MCF 10A (cell line): ENCODE data around the gene LIN28B. TPM values are rescaled to one million over a fixed set of nuclear protein-coding genes. Genes with fewer than 3 reads are reported as not detected.
"Not testable (repeated sequence)": the region's sequence is repeated elsewhere in the genome, so short reads cannot be mapped to it uniquely, and the experiment has no call there.

Experiments used
- BruUV-seq: library from RNA; stranded (reverse); fragments of 400-500 nt; replicated peaks from 2 replicates; lab custom pipeline; 2021; lab: Mats Ljungman, UMichigan
- CTCF ChIA-PET: fragments of 300-600 bp; sonication (Branson Sonifier 250); formaldehyde crosslinking; extraction: SDS; loops from one replicate; lab custom pipeline; 2021; ENCODE audit warnings: antibody characterized with exemption, inconsistent platforms; lab: Yijun Ruan, JAX
- POLR2A ChIA-PET: fragments of 300-600, 350-650 bp; sonication (Branson Sonifier 250); formaldehyde crosslinking; extraction: SDS; loops from one replicate; lab custom pipeline; 2020; ENCODE audit warnings: antibody characterized with exemption, inconsistent platforms; lab: Yijun Ruan, JAX
- DNase-seq: peaks from one replicate; pipeline ENCODE4 v3.0.0-alpha.2; 2018; ENCODE audit not compliant: unreplicated experiment
- H3K27ac Mint-ChIP-seq: one replicate; pipeline ENCODE4 v1.8.0; 2022; ENCODE audit warnings: mild to moderate bottlenecking, low read depth, mixed read lengths; ENCODE audit not compliant: unreplicated experiment
- H3K27me3 Mint-ChIP-seq: one replicate; pipeline ENCODE4 v1.8.0; 2022; ENCODE audit warnings: mixed read lengths; ENCODE audit not compliant: insufficient read depth, unreplicated experiment
- H3K36me3 Mint-ChIP-seq: one replicate; pipeline ENCODE4 v1.8.0; 2022; ENCODE audit warnings: mild to moderate bottlenecking, moderate library complexity, mixed read lengths; ENCODE audit not compliant: insufficient read depth, unreplicated experiment
- H3K4me1 Mint-ChIP-seq: one replicate; pipeline ENCODE4 v1.8.0; 2022; ENCODE audit warnings: mixed read lengths; ENCODE audit not compliant: insufficient read depth, unreplicated experiment
- H3K4me3 Mint-ChIP-seq: one replicate; pipeline ENCODE4 v1.8.0; 2022; ENCODE audit warnings: mild to moderate bottlenecking, moderate library complexity, mixed read lengths; ENCODE audit not compliant: unreplicated experiment
- H3K9me3 Mint-ChIP-seq: one replicate; pipeline ENCODE4 v1.8.0; 2022; ENCODE audit warnings: mixed read lengths; ENCODE audit not compliant: unreplicated experiment
- intact Hi-C: fragments of 100-400 bp; cut with micrococcal nuclease; formaldehyde crosslinking; loops from 2 replicates; pipeline ENCODE4 v1.14.1; 2022
- total RNA-seq: library from RNA; stranded (reverse); gene quantifications from 2 replicates; pipeline ENCODE4 v1.2.3, GENCODE V29; 2022
- TF ChIP-seq, protein P1 (sequence below): fragments of 200-600 bp; IDR thresholded peaks from one replicate; pipeline ENCODE4 v1.8.0; 2022; ENCODE audit warnings: antibody characterized with exemption, mild to moderate bottlenecking; ENCODE audit not compliant: unreplicated experiment

The LIN28B gene
- total RNA-seq, 1 experiment from 2014 or later, result not detected

- no TSS peak for BruUV-seq
- no peaks in the 10 kb centered on the region for H3K4me1 Mint-ChIP-seq
- intact Hi-C loops, result no loop called here
- CTCF ChIA-PET, result interaction anchor here (0.6 to 1.0 kb wide), 2 partner anchors 42 to 77 kb away, joined by 3 to 6 read pairs; no protein-coding TSS in a partner anchor
- H3K4me3 Mint-ChIP-seq, result no peak overlapping the region
- H3K27ac Mint-ChIP-seq, result no peak overlapping the region
- no peaks in the 10 kb centered on the region for H3K9me3 Mint-ChIP-seq
- H3K27me3 Mint-ChIP-seq, result peaks cover 26% of the 10 kb centered on the region
- TF ChIP-seq, protein P1, sequence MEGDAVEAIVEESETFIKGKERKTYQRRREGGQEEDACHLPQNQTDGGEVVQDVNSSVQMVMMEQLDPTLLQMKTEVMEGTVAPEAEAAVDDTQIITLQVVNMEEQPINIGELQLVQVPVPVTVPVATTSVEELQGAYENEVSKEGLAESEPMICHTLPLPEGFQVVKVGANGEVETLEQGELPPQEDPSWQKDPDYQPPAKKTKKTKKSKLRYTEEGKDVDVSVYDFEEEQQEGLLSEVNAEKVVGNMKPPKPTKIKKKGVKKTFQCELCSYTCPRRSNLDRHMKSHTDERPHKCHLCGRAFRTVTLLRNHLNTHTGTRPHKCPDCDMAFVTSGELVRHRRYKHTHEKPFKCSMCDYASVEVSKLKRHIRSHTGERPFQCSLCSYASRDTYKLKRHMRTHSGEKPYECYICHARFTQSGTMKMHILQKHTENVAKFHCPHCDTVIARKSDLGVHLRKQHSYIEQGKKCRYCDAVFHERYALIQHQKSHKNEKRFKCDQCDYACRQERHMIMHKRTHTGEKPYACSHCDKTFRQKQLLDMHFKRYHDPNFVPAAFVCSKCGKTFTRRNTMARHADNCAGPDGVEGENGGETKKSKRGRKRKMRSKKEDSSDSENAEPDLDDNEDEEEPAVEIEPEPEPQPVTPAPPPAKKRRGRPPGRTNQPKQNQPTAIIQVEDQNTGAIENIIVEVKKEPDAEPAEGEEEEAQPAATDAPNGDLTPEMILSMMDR, result no peak
- H3K36me3 Mint-ChIP-seq, result no peaks in the 10 kb centered on the region
- POLR2A ChIA-PET, result no interaction called here
- DNase-seq, result no peak
Measured at GRCh38 chr6:105001063-105001462, 44.2 kb downstream of the LIN28B start.

DNA sequence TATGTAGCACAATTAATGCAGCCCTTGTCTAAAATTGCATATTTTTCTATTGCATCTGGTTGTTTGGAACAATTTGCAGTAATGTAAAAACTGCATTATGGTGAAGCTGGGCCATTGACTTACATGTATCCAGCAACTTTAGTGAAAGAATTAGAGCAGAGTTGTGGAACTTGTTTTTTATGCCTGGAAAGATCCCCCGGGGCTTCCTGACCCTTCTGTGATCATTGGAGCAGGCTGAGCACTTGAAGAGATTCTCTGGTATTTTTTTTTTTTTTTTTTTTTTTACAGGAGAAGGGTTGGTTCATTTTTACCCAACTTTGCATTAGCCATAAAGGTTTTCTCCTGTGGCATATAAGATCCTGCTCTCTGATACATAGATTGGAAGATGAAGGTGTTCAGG, 45.0 kb downstream of the LIN28B start:
- ChIA-PET POLR2A (no interaction called here), CTCF (interaction anchor here (0.6 kb wide), 1 partner anchor 48 kb away, joined by 3 read pairs; no protein-coding TSS in a partner anchor)
- Mint-ChIP-seq H3K27ac (no peak overlapping the region), H3K4me1 (no peaks in the 10 kb centered on the region), H3K4me3 (no peak overlapping the region), H3K9me3 (no peaks in the 10 kb centered on the region), H3K27me3 (peaks cover 32% of the 10 kb centered on the region), H3K36me3 (no peaks in the 10 kb centered on the region)
- TF ChIP-seq, protein P1, result no peak
- no TSS peak for BruUV-seq
- intact Hi-C loops, result no loop called here
- no peak for DNase-seq

- Mint-ChIP-seq H3K27me3 (peaks cover 47% of the 10 kb centered on the region), H3K36me3 (no peaks in the 10 kb centered on the region), H3K9me3 (no peaks in the 10 kb centered on the region), H3K4me1 (no peaks in the 10 kb centered on the region), H3K4me3 (no peak overlapping the region), H3K27ac (no peak overlapping the region)
- TF ChIP-seq, protein P1, result no peak
- BruUV-seq, result no TSS peak
- DNase-seq, result no peak
- CTCF ChIA-PET, result no interaction called here
- intact Hi-C loops, result no loop called here
- POLR2A ChIA-PET, result no interaction called here
Measured at GRCh38 chr6:105005451-105005850, 48.5 kb downstream of the LIN28B start.

GRCh38 chr6:105013459-105013858, 56.6 kb downstream of the LIN28B start:
- POLR2A ChIA-PET, result interaction anchor here (0.6 to 1.1 kb wide), 2 partner anchors 11 to 18 kb away, joined by 4 read pairs; no protein-coding TSS in a partner anchor
- intact Hi-C loops, H3K9me3 Mint-ChIP-seq, H3K36me3 Mint-ChIP-seq, H3K27ac Mint-ChIP-seq, BruUV-seq, H3K4me1 Mint-ChIP-seq, H3K4me3 Mint-ChIP-seq, DNase-seq: not testable (repeated sequence)
- peaks cover 41% of the 10 kb centered on the region for H3K27me3 Mint-ChIP-seq
- CTCF ChIA-PET, result interaction anchor here (2.3 kb wide), 1 partner anchor 63 kb away, joined by 5 read pairs; no protein-coding TSS in a partner anchor
